ENCODE data around the gene TMEM106A. TPM values are rescaled to one million over a fixed set of nuclear protein-coding genes. Genes with fewer than 3 reads are reported as not detected.

The TMEM106A gene
- total and polyA plus RNA-seq, 2 of the 13 experiments (the other 11 are each of a cell fraction or from before 2014, with no cell fraction given): 16.9 to 35.9 TPM

DNA sequence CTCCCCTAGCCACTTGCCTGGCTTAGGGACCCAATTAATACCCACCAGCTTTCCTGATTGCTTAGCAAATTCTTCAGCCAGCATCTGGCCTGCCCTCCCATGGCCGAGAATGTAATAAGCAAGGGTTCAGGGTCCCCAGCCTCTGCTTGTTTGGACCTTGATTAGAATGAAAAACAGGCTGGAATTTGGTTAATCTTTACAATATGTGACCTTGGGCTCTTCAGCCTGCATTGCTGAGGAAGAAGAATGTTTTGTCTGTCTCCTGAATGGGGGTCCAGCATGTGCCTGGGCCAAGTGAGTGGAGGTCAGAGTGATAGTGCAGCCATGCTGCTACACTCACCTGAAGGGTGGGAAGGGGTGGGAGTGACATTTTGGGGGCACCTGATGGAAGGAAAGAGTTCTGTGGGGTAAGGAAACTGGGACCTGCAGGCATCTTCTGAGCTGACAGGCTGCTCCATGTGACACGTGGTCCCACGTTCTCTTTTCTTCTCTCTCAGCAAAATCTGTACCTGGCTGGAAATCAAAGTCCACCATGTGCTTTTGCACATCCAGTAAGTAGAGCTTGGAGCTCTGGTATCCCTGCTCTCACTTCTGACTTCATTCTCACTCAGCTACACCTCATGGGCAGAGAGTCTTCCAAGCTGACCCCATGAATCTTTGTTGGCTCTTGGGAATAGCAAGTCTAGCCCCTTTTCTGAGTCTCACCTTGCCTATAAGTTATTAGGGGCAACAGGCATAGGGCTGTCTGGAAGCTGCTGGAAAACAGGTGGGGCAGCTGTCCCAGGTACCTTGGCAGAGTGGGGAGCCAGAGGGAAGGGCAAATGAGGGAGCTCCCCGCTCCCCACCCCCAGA, 5.3 kb downstream of the TMEM106A start (continued):
- peak; percentile 73; the same call in 1 of the 2 replicates for TF ChIP-seq AHDC1 (CRISPR knock-in tag; IDR thresholded peaks at IDR 0.05; ENCODE audit: borderline replicate concordance)
- no peak for TF ChIP-seq ZNF552 (CRISPR knock-in tag; IDR thresholded peaks at IDR 0.05; ENCODE audit: borderline replicate concordance)
- no peak for TF ChIP-seq SRSF4 (IDR thresholded peaks at IDR 0.05; ENCODE audit: low read depth, low read length, poor library complexity, severe bottlenecking)
- TF ChIP-seq SALL1 (CRISPR knock-in tag; IDR thresholded peaks at IDR 0.05): peak; percentile 75
- TF ChIP-seq AHR (CRISPR knock-in tag; IDR thresholded peaks at IDR 0.05): peak; percentile 32; the same call in 1 of the 2 replicates
- TF ChIP-seq TARDBP (CRISPR knock-in tag; IDR thresholded peaks at IDR 0.05): peak; percentile 95
- 0 out of 2 replicates have a peak, but pooled peaks have one; percentile 35 for TF ChIP-seq ZNF333 (CRISPR knock-in tag; IDR thresholded peaks at IDR 0.05; ENCODE audit: borderline replicate concordance)
- TF ChIP-seq, protein P1, sequence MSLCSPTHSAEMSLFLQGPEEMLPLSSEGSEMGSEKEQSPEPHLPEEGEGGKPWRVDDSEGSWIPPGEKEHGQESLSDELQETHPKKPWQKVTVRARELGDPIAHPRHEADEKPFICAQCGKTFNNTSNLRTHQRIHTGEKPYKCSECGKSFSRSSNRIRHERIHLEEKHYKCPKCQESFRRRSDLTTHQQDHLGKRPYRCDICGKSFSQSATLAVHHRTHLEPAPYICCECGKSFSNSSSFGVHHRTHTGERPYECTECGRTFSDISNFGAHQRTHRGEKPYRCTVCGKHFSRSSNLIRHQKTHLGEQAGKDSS (CRISPR knock-in tag; IDR thresholded peaks at IDR 0.05; ENCODE audit: borderline replicate concordance, low read depth): peak; percentile 85; the same call in 1 of the 2 replicates
- TF ChIP-seq MTF2 (CRISPR knock-in tag; IDR thresholded peaks at IDR 0.05; ENCODE audit: borderline replicate concordance): 0 out of 2 replicates have a peak, but pooled peaks have one; percentile 60
- no peak for TF ChIP-seq ZNF24 (IDR thresholded peaks at IDR 0.05)
- TF ChIP-seq HDAC6 (IDR thresholded peaks at IDR 0.05; ENCODE audit: low read depth, low read length): no peak
- TF ChIP-seq GPN1 (CRISPR knock-in tag; IDR thresholded peaks at IDR 0.05; ENCODE audit: borderline replicate concordance): no peak
- TF ChIP-seq ISX (CRISPR knock-in tag; conservative IDR thresholded peaks at IDR 0.05): 0 out of 2 replicates have a peak, but pooled peaks have one; percentile 76
- peak; percentile 57 for TF ChIP-seq BHLHE40 (IDR thresholded peaks at IDR 0.05; ENCODE audit: low read length)
- TF ChIP-seq, protein P2, sequence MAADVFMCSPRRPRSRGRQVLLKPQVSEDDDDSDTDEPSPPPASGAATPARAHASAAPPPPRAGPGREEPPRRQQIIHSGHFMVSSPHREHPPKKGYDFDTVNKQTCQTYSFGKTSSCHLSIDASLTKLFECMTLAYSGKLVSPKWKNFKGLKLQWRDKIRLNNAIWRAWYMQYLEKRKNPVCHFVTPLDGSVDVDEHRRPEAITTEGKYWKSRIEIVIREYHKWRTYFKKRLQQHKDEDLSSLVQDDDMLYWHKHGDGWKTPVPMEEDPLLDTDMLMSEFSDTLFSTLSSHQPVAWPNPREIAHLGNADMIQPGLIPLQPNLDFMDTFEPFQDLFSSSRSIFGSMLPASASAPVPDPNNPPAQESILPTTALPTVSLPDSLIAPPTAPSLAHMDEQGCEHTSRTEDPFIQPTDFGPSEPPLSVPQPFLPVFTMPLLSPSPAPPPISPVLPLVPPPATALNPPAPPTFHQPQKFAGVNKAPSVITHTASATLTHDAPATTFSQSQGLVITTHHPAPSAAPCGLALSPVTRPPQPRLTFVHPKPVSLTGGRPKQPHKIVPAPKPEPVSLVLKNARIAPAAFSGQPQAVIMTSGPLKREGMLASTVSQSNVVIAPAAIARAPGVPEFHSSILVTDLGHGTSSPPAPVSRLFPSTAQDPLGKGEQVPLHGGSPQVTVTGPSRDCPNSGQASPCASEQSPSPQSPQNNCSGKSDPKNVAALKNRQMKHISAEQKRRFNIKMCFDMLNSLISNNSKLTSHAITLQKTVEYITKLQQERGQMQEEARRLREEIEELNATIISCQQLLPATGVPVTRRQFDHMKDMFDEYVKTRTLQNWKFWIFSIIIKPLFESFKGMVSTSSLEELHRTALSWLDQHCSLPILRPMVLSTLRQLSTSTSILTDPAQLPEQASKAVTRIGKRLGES (CRISPR knock-in tag; IDR thresholded peaks at IDR 0.05; ENCODE audit: borderline replicate concordance): peak; percentile 74; the same call in 1 of the 2 replicates
- TF ChIP-seq, protein P3, sequence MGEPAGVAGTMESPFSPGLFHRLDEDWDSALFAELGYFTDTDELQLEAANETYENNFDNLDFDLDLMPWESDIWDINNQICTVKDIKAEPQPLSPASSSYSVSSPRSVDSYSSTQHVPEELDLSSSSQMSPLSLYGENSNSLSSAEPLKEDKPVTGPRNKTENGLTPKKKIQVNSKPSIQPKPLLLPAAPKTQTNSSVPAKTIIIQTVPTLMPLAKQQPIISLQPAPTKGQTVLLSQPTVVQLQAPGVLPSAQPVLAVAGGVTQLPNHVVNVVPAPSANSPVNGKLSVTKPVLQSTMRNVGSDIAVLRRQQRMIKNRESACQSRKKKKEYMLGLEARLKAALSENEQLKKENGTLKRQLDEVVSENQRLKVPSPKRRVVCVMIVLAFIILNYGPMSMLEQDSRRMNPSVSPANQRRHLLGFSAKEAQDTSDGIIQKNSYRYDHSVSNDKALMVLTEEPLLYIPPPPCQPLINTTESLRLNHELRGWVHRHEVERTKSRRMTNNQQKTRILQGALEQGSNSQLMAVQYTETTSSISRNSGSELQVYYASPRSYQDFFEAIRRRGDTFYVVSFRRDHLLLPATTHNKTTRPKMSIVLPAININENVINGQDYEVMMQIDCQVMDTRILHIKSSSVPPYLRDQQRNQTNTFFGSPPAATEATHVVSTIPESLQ (CRISPR knock-in tag; conservative IDR thresholded peaks at IDR 0.05): peak; percentile 66; the same call in 1 of the 2 replicates

All from HepG2 (cell line).